HG02973 (cell line): ENCODE measurements around the gene MEGF10.

Source experiments
- ATAC-seq: cut with Tn5 transposase; IDR thresholded peaks from one replicate; pipeline ENCODE4 v1.9.1; 2021; ENCODE audit warnings: moderate library complexity; ENCODE audit not compliant: unreplicated experiment

MEGF10 gene

DNA sequence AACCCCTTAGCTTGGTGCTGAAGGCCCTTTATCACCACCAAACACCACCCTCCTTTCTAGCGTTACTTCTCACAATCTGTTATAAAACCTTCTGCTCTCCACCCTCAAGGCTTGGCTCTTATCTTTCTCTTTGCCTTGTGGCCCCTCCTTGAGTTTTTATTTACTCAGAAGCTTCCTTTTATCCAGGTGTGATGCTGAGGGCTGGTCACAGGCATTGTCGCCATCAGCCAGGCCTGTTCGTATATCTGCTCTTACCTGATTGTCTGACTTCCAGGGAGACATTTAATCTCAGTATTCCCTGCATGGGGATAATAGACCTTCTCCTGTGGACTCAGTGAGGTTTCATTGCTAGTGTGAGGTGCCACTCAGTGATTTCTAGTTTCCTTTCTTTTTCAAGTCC lies 34.2 kb downstream of the MEGF10 start:
- ATAC-seq, result no peak

DNA sequence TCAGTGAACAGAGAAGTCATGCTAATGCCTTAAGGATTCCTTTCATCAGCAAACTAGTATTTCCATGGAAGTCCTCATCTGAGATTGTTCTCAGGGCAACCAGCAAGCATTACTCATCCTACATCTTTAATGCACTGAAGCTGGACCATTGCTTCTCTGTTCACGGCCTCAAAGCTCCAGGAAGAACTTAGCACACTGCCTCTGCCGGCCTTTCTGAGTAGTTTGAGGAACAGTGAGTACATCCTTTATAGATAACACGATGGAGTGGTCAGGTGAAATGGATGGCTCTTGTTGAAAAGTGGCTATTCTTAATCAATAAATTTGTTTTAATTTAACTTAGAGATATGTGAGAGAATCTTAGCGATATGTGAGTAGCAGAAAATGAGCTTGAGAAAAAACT lies 35.8 kb downstream of the MEGF10 start:
- no peak for ATAC-seq

DNA sequence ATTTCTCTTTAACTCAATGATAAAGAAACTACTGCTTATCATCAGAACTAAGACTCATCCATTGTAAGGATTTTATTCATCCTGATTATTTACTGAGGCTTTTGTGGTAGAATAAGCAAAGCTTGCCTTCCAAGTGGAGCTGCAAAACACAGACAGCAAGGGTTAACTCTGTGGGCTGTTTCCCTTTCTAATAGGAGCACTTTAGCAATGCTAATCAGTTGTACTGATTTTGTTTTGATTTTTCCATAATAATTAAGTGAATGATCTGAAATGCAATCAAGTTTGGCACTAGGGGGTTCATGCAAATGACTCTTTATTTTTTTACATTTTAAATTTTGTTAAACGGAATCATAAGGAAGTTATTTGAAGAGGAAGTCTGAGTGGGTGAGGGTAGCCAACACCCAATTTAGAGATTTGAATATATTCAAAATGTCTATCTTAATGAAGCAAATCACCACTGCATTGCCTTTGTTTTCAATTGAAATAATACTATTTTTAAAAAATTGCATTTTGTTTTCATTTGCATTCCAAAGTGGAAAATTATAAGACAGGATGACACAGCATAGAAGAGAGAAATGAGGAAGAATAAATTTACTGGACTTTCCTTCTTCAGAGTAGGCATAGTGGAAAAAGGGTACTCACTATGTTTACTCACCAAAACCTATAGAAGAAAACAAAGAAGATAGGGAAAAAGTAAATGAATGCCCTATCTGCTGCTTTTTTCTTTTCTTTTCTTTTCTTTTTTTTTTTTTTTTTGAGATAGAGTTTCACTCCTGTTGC lies 36.6 kb downstream of the MEGF10 start:
- no peak for ATAC-seq

DNA sequence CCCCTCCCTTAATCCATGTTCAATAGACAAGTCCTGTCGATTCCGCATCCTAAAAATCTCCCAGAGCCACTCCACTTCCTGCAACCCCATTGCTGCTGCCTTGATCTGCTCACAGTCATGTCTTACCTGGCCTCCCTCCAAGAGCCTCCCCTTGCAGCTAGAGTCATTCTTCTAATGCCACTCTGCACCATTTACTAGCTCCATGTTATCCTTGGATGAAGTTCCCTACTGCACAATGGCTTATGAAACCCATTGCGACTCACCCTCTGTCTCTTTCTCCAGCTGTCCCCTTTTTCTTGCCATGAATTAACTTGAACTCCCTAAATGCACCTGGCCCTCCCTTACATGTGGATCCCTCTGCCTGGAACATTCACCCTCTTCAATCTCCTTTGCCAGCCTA lies 39.5 kb downstream of the MEGF10 start:
- ATAC-seq, result no peak

DNA sequence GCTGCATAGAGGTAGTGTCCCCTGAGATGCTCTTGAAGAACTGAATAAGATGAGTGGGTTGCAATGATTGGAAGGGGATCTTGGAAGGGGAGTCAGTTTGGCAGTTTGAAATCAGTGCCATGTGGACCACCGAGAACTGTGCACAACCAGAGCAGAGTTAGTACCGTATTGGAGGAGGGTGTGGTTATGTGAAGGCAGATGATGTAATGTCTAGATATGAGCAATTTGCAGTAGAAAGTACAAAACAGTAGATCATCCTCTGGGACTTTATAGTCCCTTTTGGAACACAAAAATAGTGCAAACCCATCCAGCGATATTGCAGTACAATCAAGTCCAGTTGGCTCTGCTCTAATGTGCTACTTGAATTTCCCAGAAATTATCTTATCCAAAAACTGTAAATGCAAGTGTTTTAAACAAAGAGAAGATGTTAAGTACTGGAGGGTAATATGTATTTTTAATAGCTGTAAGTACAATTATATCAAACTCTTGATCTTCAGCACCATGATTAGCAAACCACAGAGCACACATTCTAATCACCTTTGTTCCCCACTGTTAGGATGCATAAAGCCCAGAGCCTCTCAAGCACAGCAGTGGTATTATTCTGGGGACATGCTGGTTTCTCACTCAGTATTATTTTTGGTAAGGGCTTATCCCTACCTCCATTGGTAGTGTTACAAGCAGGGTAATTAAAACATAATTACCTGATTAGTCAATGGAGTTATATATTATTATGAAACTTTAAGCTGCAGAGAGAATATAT lies 41.5 kb downstream of the MEGF10 start:
- no peak for ATAC-seq

DNA sequence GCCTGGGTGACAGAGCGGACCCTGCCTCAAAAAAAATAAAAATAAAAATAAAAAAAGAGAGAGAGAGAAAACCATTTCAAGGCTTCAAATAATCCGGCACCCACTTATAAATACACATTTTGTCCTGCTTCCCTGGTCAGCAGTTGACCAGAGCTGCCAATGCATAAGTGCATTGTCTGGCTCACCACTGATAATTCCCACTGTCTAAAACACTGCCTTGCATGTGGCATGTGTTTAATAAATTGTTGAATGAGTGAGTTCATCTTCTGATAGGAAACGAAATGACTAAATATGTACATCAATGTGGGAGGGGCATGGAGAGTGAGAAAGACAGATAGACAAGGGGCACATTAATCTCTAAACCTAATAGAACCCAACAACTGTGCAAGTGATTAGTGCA lies 42.9 kb downstream of the MEGF10 start:
- ATAC-seq, result no peak

DNA sequence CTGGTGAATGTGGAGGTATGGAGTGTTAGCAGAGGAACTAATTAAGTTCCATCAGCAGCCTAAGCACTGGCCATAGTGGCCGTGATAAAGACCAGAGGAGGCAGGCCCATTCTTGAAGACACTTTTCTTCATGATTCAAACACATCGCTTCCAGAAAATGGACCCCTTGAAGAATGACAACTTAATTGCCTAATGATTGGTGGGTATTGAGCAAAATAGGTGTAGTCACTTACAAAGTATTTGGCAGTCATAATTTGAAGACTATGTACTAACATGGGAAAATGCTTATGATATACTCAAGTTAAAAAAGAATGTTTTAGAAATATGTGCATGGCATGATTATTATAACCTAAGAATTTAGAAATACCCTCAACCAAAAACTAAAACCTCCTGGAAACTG lies 44.8 kb downstream of the MEGF10 start:
- ATAC-seq, result no peak

DNA sequence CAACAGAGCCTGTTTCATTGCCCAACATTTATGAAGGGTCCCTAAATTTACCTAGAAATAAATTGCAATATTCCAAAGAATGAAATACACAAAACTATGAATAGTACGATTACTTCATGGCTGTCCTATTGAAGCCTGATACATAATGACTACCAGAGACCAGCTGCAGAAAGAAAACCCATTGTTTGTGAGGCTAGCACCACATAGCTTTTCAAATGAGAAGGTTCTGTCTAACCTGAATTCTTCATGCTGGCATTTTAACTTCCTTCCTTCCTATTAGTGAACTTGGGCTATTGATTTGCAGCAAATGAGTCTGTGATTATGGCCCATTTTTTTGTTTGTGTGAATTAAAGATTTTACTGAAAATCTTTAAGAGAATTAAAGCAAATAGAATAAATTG lies 47.3 kb downstream of the MEGF10 start:
- no peak for ATAC-seq

DNA sequence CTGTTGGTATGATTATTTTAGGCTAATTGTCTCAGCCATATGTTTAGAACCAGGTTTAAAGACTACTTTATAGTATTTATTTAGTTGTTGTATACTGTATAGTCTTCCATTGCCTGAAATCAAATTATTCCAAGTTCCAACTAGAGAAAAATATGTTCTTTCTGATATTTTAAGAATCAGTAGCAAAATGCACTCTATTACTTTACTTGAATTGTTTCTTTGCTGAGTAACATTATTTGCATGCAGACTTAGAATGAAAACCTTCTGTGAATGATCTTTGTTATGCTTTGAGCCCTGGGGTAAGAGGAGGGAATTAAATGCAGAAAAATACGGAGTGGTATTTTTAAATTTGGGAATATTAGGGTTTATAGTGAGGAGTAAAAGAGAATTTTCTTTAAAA lies 47.9 kb downstream of the MEGF10 start:
- no peak for ATAC-seq

DNA sequence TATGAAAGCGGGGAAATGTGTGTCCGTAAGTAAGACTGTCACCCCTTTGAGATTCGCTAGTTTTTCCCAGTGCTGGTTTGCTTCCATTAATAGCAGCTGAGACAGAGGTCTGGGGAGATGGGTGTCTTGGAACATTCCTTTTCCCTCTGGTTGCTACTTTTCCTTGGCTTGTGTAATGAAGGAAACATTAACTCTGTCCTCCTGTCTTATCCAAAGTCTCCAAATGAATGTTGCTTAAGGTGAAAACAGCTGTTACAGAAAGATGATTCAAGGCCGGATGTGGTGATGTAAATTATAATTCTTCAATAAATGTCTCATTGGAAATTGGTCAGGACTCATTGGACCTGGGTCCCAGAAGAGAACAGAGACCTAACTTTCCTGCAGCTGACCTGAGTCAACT lies 50.0 kb downstream of the MEGF10 start:
- ATAC-seq, result no peak

DNA sequence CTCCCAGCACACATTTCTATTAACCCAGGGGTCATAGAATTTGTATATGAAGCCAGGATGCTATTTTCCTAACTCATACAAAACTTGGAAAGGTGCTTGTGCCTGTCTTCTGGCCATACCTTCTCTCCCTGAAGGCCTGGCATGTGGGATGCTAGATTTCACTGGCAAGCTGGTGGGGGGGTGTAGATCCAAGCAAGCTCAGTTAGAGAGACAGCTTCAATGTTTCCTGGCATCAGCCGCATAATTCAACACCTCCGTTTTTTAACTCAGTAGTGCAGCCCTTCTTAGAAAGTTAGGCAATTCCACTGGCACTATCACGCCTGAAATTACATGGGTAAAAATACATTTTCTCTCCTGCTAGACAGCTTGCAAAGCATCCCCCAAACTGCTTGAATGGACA lies 51.8 kb downstream of the MEGF10 start:
- ATAC-seq, result no peak

DNA sequence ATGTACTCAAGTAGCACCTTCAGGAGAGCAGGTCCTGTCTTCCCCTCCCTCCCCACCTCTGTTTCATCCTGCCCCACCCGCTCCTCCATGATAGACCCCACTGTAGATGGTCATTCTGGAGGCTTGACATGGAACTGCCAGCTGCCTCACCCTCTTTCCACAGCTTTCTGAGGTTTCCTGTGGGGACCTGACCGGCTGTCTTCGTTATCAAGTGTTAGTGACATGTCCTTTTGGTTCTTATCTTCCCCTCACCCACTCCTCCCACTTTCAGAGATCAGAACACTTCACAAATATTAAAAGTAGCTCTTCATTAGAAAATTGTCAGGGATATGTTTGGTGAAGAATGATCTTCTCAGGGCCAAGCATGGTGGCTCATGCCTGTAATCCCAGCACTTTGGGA lies 52.7 kb downstream of the MEGF10 start:
- no peak for ATAC-seq

DNA sequence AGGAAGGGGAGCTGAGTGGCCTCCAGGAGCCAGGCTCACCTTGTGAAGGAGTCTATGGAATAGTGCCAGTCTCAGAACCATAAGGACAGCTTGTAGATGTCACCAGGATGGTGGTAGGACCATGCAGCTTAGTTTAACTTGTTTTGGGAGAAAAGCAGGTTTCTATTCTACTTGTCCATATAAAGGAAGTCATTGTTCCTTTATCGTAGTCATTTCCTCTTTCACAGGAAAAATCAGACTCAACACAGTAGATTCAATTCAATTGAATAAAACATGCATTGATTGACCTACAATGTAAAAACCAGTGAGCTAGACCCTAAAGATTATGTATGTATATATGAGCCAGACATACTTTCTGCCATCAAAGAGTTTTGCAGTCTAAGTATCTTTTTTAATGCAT lies 53.3 kb downstream of the MEGF10 start:
- no peak for ATAC-seq

DNA sequence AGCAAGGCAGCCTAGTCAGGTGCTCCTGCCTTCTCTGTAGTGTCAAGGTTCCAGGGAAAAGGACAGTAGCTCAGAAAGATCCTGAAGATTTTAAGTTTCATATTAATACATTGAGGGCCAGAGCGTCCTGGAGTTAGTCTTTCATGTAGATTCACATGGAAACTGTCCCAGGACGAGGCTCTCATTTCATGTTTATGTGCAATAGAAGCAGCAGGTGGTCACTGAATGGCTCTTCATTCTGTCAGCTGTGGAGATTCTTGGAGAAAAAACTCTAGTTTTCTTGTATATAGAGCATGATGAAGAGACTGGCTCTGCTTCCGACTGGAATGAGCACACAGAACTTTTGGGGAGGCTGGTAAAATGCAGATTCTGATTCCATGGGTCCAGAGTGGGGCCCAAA lies 54.3 kb downstream of the MEGF10 start:
- ATAC-seq, result no peak

DNA sequence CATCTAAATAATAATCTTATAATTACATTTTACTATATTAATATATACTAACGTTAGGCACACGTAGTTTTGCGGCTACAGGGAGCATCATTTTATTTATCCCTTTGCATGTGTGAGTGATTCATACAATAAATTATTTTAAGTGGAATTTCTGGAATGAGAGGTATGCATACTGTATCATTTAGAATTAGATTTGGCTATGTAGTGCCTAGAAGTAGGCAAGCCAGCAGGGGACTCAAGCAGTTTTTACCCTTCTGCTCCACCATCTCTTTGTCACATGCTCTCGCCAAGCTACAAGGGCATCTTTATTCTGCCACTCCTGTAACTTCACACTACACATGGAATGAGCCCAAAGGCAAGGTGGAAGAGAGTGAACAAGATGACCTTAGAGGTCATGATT lies 60.8 kb downstream of the MEGF10 start:
- no peak for ATAC-seq

DNA sequence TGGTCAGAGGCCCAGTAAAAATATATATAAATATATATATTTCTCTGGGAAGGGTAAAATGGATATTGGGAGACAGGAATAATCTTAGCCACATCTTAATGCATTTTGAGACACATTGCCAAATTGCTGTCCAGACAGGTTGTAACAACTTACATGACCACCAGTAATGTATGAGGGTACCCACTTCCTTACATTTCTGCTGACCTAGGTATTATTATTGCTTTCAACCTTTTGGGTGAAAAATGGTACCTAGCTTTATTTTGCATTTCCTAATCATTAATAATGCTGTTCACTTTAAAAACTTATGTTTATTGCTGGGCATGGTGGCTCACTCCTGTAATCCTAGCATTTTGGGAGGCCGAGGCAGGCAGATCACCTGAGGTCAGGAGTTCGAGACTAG lies 61.5 kb downstream of the MEGF10 start:
- ATAC-seq, result no peak

DNA sequence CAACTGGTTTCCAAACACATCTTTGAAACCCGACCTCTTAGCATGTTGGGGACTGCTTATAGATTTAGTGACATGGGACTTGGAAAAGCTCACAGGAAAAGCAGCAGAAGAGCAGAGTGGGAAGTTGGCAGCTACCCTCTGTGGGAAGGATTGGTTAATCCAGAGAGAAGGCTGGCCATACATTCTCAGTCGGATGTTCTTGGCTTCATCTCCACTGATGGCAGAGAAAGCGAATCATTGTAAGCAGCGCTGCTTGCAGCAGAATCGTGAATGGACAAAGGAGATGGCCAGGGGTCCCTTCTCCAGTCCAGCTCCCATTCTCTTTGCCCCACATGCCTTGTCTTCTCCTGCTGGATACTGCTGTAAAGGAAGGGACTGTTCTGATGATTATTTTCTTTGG lies 62.7 kb downstream of the MEGF10 start:
- no peak for ATAC-seq

DNA sequence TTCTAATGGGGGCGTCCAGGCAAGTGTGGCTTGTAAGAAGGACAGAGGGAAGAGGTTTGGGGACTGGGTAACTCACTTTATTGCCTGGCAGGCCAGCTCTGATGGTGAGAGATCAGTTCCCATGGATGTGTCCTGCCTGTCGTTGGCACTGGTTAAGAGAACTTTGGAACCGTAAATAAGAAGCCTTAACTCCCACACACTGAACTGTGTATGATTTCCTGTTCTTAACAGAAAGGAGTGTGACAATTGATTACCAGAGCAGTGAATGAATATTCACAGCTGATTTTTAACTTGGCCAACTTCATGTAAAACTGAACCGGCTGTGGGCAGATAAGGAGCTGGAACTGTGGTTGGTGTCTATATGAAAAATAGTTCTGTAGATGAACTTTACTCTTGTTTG lies 63.2 kb downstream of the MEGF10 start:
- ATAC-seq, result no peak

DNA sequence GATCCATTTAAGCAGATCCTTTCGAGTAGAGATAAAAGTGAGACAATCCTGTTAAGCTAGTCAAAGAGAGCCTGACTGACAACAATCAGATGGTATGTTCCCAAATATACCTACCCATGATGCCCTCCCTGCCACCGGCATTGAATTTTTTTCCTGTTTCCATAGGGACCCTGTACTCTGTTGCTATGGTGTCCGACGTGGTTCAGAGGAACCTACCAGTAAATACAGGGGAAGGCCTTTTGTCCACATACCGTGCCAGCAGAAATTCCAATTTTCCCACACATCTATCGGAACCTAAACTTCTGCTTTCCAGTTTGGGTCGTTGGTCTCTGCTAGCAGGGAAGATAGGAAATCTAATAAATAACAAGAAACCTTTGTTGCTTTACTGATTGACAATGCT lies 64.7 kb downstream of the MEGF10 start:
- no peak for ATAC-seq

DNA sequence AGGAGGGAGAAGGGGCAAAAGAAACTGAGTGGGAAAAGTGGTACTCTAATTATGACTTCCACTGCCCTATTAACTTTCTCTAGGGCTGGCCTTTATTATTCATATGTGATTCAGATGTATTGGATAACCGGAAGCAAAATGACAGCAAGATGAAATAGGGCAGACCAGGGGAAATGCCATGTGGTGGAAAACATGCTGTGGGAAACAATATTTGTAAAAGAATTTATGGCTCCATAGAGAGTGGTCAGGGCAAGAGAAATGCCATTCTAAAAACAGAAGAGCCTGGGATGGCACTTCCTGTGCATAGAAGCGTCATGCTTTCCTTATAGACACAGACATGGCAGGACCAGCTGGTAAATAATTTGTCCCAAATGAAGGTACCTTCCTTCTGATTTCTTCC lies 67.7 kb downstream of the MEGF10 start:
- no peak for ATAC-seq

DNA sequence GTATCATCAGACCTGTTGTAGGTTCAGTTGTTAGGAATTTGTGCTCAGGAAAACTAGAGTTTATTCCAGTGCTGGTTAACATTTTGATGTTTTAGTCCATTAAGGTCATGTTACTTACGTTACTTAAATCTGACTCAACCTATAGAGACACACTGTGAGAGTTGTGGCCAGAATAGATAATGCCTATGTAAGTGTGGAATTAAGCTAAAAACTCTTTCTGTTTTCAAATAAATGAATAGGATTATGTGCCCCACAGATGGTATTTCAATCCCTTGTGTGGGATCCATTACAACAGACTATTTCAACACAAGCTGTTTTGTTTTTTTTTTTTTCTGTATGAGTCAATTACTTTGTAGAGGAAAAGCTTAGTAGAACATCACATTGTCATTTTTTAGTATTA lies 68.1 kb downstream of the MEGF10 start:
- ATAC-seq, result no peak

DNA sequence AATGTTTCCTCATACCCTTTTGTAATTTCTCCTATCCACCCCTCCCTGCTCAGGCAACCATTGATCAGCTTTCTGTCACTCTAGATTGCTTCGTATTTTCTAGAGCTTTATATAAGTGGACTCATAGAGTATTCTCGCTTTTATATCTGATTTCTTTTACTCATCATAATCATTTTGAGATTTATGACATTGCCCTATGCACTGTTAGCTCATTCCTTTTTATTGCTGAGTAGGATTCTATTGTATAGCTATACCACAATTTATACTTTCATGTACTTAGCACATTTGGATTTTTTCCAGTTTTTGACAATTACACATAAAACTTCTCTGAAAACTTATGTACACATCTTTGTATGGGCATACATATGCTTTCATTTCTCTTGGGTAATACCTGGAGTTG lies 68.9 kb downstream of the MEGF10 start:
- no peak for ATAC-seq

DNA sequence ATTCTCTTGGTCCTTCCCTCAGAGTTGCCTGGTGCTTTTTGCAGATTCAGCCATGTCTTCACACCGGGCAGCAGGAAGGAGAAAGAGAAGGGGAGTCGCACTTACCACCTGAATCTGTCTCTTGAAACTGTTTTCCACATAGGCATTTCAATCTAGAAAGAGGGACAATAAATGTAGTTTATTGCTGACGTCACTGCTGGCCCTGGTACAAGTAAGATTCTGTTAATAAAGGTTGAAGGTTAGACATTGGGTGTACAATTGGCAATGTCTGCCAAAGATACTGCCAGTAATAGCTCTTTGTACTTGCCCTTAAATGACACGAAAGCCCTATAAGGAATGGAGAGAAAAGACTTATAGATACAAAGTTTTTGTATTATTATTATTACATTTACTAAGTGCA lies 72.8 kb downstream of the MEGF10 start:
- ATAC-seq, result no peak
